GM23338 (cell line): ENCODE results near the gene JAKMIP2. TPM values are rescaled to one million over a fixed set of nuclear protein-coding genes. Genes with fewer than 3 reads are reported as not detected.

ENCODE experiments used
- ATAC-seq: fragments of 200-7000 bp; cut with Tn5 transposase; 3 replicates; pipeline ENCODE4 v1.9.1; 2020
- DNase-seq: peaks from one replicate; pipeline ENCODE4 v3.0.0-alpha.2; 2015; ENCODE audit warnings: low spot score
- H2AFZ ChIP-seq: fragments of 200-600 bp; sonication (generic); 2 replicates; pipeline ENCODE4 v1.8.0; 2016; ENCODE audit warnings: antibody characterized with exemption, mild to moderate bottlenecking, moderate library complexity
- H3F3A ChIP-seq: fragments of 200-600 bp; sonication (generic); replicated peaks from 2 replicates; pipeline ENCODE4 v1.8.0; 2017; ENCODE audit warnings: antibody characterized with exemption, mixed run types, low read depth
- H3K27ac ChIP-seq: fragments of 200-600 bp; sonication (generic); 2 replicates; pipeline ENCODE4 v1.6.1; 2016; ENCODE audit warnings: low read depth
- H3K27me3 ChIP-seq: fragments of 200-600 bp; sonication (generic); 2 replicates; pipeline ENCODE4 v1.8.0; 2016; ENCODE audit warnings: mild to moderate bottlenecking, mixed run types, moderate library complexity; ENCODE audit not compliant: insufficient read depth
- H3K36me3 ChIP-seq: fragments of 200-600 bp; sonication (generic); 2 replicates; pipeline ENCODE4 v1.8.0; 2016; ENCODE audit warnings: mild to moderate bottlenecking; ENCODE audit not compliant: insufficient read depth
- H3K4me1 ChIP-seq: fragments of 200-600 bp; sonication (generic); 2 replicates; pipeline ENCODE4 v1.8.0; 2016; ENCODE audit warnings: mild to moderate bottlenecking, moderate library complexity; ENCODE audit not compliant: insufficient read depth
- H3K4me2 ChIP-seq: fragments of 200-600 bp; sonication (generic); 2 replicates; pipeline ENCODE4 v1.7.1; 2017; ENCODE audit warnings: mixed run types
- H3K4me3 ChIP-seq: fragments of 200-600 bp; sonication (generic); 2 replicates; pipeline ENCODE4 v1.6.1; 2016; ENCODE audit warnings: mixed run types
- H3K79me2 ChIP-seq: fragments of 200-600 bp; sonication (generic); replicated peaks from 2 replicates; pipeline ENCODE4 v1.8.0; 2017; ENCODE audit warnings: mild to moderate bottlenecking; ENCODE audit not compliant: insufficient read depth
- H3K9me2 ChIP-seq: fragments of 200-600 bp; sonication (generic); 2 replicates; pipeline ENCODE4 v1.8.0; 2017; ENCODE audit not compliant: insufficient read depth
- H4K20me1 ChIP-seq: fragments of 200-600 bp; sonication (generic); replicated peaks from 2 replicates; pipeline ENCODE4 v1.8.0; 2017; ENCODE audit warnings: mild to moderate bottlenecking; ENCODE audit not compliant: insufficient read depth
- H3K27ac Mint-ChIP-seq: 2 replicates; pipeline ENCODE4 v1.8.0; 2020; ENCODE audit warnings: inconsistent platforms, mild to moderate bottlenecking, moderate library complexity, mixed read lengths
- H3K27me3 Mint-ChIP-seq: 3 replicates; pipeline ENCODE4 v1.8.0; 2022; ENCODE audit warnings: low read depth, mild to moderate bottlenecking, moderate library complexity, mixed read lengths, inconsistent platforms; ENCODE audit not compliant: insufficient read depth, poor library complexity
- H3K36me3 Mint-ChIP-seq: 3 replicates; pipeline ENCODE4 v1.8.0; 2021; ENCODE audit warnings: low read depth, mild to moderate bottlenecking, inconsistent platforms, moderate library complexity, mixed read lengths
- H3K4me1 Mint-ChIP-seq: 3 replicates; pipeline ENCODE4 v1.8.0; 2020; ENCODE audit warnings: mild to moderate bottlenecking, inconsistent platforms, mixed read lengths
- H3K4me3 Mint-ChIP-seq: 3 replicates; pipeline ENCODE4 v1.8.0; 2021; ENCODE audit warnings: moderate library complexity, mild to moderate bottlenecking, inconsistent platforms, mixed read lengths
- H3K9me3 Mint-ChIP-seq: 3 replicates; pipeline ENCODE4 v1.8.0; 2020; ENCODE audit warnings: moderate library complexity, mild to moderate bottlenecking, inconsistent platforms, mixed read lengths
- CREB1 ChIP-seq: fragments of 250-450 bp; sonication (Bioruptor Pico); IDR thresholded peaks from 2 replicates; pipeline ENCODE4 v1.5.0; 2020; ENCODE audit warnings: low read depth, mild to moderate bottlenecking, moderate library complexity
- ETS1 ChIP-seq: IDR thresholded peaks from 2 replicates; pipeline ENCODE4 v1.6.1; 2016; ENCODE audit warnings: antibody characterized with exemption
- NANOG ChIP-seq: IDR thresholded peaks from 2 replicates; pipeline ENCODE4 v1.6.1; 2016; ENCODE audit warnings: antibody characterized with exemption, borderline replicate concordance
- POLR2AphosphoS5 ChIP-seq: IDR thresholded peaks from 2 replicates; pipeline ENCODE4 v1.6.1; 2016; ENCODE audit warnings: antibody characterized with exemption, low read depth
- ZNF462 ChIP-seq: fragments of 250-450 bp; sonication (Bioruptor Pico); IDR thresholded peaks from 2 replicates; pipeline ENCODE4 v1.5.0; 2020; ENCODE audit warnings: mild to moderate bottlenecking, moderate library complexity
- polyA plus RNA-seq: library from polyadenylated mRNA; unstranded; fragments of >200 nt; fragmentation: Nextera tagmentation; extraction: Ambion mirVana; gene quantifications from 2 replicates; pipeline ENCODE4 v1.2.1, GENCODE V29; 2016
- total RNA-seq: library from RNA; depleted of rRNA; stranded (reverse); fragments of >200 nt; shearing (Covaris generic); gene quantifications from 2 replicates; pipeline ENCODE4 v1.2.3, GENCODE V29; 2014

The JAKMIP2 gene
- total and polyA plus RNA-seq, 2 experiments from 2014 or later: 20.5 to 27.2 TPM

- Histone ChIP-seq H4K20me1 (0 out of 2 replicates have a peak, but pooled peaks cover 8% of the 10 kb centered on the region), H3K27ac (peak overlapping the region; percentile 16), H3K27me3 (no peaks in the 10 kb centered on the region), H3K9me2 (no peaks in the 10 kb centered on the region), H3K36me3 (peaks cover 3% of the 10 kb centered on the region), H2AFZ (no peak overlapping the region), H3K4me1 (peaks cover 26% of the 10 kb centered on the region), H3K79me2 (peaks cover 30% of the 10 kb centered on the region), H3K4me3 (no peak overlapping the region), H3F3A (no peaks in the 10 kb centered on the region), H3K4me2 (0 out of 2 replicates have a peak overlapping the region, but pooled peaks have one; percentile 3)
- TF ChIP-seq POLR2AphosphoS5 (no peak), ZNF462 (CRISPR knock-in tag) (0 out of 2 replicates have a peak, but pooled peaks have one; percentile 9)
- H3K27ac Mint-ChIP-seq: no peak overlapping the region
- ATAC-seq (peak; percentile 93), DNase-seq (peak; percentile 62)
- H3K9me3 Mint-ChIP-seq: no peaks in the 10 kb centered on the region
- H3K36me3 Mint-ChIP-seq: peaks cover 54% of the 10 kb centered on the region
- H3K27me3 Mint-ChIP-seq: peaks cover 10% of the 10 kb centered on the region
- peaks cover 28% of the 10 kb centered on the region for H3K4me1 Mint-ChIP-seq
- no peak overlapping the region for H3K4me3 Mint-ChIP-seq
These were observed 171.0 kb downstream of the JAKMIP2 start for GRCh38 chr5:147611483-147611882.

DNA sequence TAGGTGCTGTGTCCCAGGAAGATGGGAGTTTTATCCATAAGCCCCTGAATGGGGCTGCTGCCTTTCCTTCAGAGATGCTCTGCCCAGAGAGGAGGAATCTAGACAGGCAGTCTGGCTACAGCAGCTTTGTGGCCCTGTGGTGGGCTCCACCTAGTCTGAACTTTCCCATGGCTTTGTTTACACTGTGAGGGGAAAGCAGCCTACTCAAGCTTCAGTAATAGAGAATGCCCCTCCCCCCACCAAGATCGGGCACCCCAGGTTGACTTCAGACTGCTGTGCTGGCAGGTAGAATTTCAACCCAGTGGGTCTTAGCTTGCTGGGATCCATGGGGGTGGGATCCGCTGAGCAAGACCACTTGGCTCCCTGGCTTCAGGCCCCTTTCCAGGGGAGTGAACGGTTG lies 171.7 kb downstream of the JAKMIP2 start:
- Mint-ChIP-seq H3K27me3 (peaks cover 10% of the 10 kb centered on the region), H3K4me1 (peaks cover 28% of the 10 kb centered on the region), H3K4me3 (no peak overlapping the region), H3K27ac (no peak overlapping the region), H3K36me3 (peaks cover 56% of the 10 kb centered on the region), H3K9me3 (peaks cover 2% of the 10 kb centered on the region; the same call in 1 of the 3 replicates)
- peak; percentile 78 for ATAC-seq
- H3K4me3 ChIP-seq: no peak overlapping the region
- H3K79me2 ChIP-seq: peaks cover 37% of the 10 kb centered on the region
- peaks cover 8% of the 10 kb centered on the region; the same call in 1 of the 2 replicates for H4K20me1 ChIP-seq
- peak overlapping the region; percentile 16 for H3K27ac ChIP-seq
- no peak overlapping the region for H2AFZ ChIP-seq
- H3K27me3 ChIP-seq: no peaks in the 10 kb centered on the region
- H3F3A ChIP-seq: no peaks in the 10 kb centered on the region
- H3K9me2 ChIP-seq: no peaks in the 10 kb centered on the region
- peak; percentile 34 for DNase-seq
- H3K4me1 ChIP-seq: peaks cover 26% of the 10 kb centered on the region
- H3K4me2 ChIP-seq: no peak overlapping the region
- H3K36me3 ChIP-seq: peaks cover 3% of the 10 kb centered on the region
- TF ChIP-seq NANOG (no peak), POLR2AphosphoS5 (no peak), CREB1 (CRISPR knock-in tag) (no peak), ETS1 (no peak)
